ENCODE data around the gene FGFBP1.

- TF ChIP-seq PATZ1 (CRISPR knock-in tag; IDR thresholded peaks at IDR 0.05; ENCODE audit: borderline replicate concordance), result no peak
- TF ChIP-seq CSDC2 (CRISPR knock-in tag; IDR thresholded peaks at IDR 0.05), result no peak
- no peak for TF ChIP-seq ZFP30 (CRISPR knock-in tag; IDR thresholded peaks at IDR 0.05)
- no peak for TF ChIP-seq TSHZ2 (CRISPR knock-in tag; IDR thresholded peaks at IDR 0.05)
- no peak for TF ChIP-seq GLIS3 (CRISPR knock-in tag; IDR thresholded peaks at IDR 0.05)
- TF ChIP-seq RARB (CRISPR knock-in tag; IDR thresholded peaks at IDR 0.05), result no peak
- no peak for TF ChIP-seq POU6F1 (CRISPR knock-in tag; IDR thresholded peaks at IDR 0.05; ENCODE audit: borderline replicate concordance, low read depth)
- TF ChIP-seq ARNTL (CRISPR knock-in tag; IDR thresholded peaks at IDR 0.05; ENCODE audit: borderline replicate concordance, low read depth), result no peak
- TF ChIP-seq CREB5 (CRISPR knock-in tag; IDR thresholded peaks at IDR 0.05; ENCODE audit: low read depth), result no peak
- no peak for TF ChIP-seq ISL1 (CRISPR knock-in tag; IDR thresholded peaks at IDR 0.05)
- TF ChIP-seq OSR1 (CRISPR knock-in tag; IDR thresholded peaks at IDR 0.05), result no peak
- no peak for TF ChIP-seq ESRRG (CRISPR knock-in tag; IDR thresholded peaks at IDR 0.05)
Measured at GRCh38 chr4:15963576-15963975, 25.0 kb upstream of the FGFBP1 start.

All from SK-N-SH treated with all-trans-retinoic acid at 6 μM for 48 hours (cell line).